K562 (cell line): ENCODE measurements around the gene RIPPLY3.
"Not testable (repeated sequence)": the region's sequence is repeated elsewhere in the genome, so short reads cannot be mapped to it uniquely, and the experiment has no call there.

ENCODE experiments used
- ZNF121 ChIP-seq: sonication (generic); formaldehyde crosslinking; conservative IDR thresholded peaks from 2 replicates; pipeline ENCODE4 v1.8.0; 2022; ENCODE audit warnings: missing genetic modification reagents
- ZNF174 ChIP-seq: fragments of 250-450 bp; sonication (Bioruptor Pico); IDR thresholded peaks from 2 replicates; pipeline ENCODE4 v1.4.0; 2020; ENCODE audit warnings: mild to moderate bottlenecking
- TF ChIP-seq, protein P1 (sequence below): sonication (generic); formaldehyde crosslinking; IDR thresholded peaks from 2 replicates; pipeline ENCODE4 v1.8.0; 2022; ENCODE audit warnings: missing genetic modification reagents, mild to moderate bottlenecking, moderate library complexity, borderline replicate concordance
- TF ChIP-seq, protein P2 (sequence below): conservative IDR thresholded peaks from 2 replicates; pipeline ENCODE4 v1.6.1; 2011; ENCODE audit warnings: low read depth, mild to moderate bottlenecking, low read length; ENCODE audit not compliant: control insufficient read depth

DNA sequence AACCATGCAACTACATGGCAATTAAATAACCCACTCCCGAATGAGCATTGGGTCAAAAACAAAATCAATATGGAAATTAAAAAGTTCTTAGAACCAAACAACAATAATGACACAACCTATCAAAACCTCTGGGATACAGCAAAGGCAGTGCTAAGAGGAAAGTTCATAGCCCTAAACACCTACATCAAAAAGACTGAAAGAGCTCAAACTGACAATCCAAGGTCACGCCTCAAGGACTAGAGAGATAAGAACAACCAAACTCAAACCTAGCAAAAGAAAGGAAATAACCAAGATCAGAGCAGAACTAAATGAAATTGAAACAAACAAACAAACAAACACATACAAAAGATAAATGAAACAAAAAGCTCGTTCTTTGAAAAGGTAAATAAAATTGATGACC, 43.2 kb downstream of the RIPPLY3 start:
- TF ChIP-seq, protein P1, sequence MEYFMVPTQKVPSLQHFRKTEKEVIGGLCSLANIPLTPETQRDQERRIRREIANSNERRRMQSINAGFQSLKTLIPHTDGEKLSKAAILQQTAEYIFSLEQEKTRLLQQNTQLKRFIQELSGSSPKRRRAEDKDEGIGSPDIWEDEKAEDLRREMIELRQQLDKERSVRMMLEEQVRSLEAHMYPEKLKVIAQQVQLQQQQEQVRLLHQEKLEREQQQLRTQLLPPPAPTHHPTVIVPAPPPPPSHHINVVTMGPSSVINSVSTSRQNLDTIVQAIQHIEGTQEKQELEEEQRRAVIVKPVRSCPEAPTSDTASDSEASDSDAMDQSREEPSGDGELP, result not testable (repeated sequence)
- TF ChIP-seq ZNF174, ZNF121 (CRISPR knock-in tag): not testable (repeated sequence)
- TF ChIP-seq, protein P2, sequence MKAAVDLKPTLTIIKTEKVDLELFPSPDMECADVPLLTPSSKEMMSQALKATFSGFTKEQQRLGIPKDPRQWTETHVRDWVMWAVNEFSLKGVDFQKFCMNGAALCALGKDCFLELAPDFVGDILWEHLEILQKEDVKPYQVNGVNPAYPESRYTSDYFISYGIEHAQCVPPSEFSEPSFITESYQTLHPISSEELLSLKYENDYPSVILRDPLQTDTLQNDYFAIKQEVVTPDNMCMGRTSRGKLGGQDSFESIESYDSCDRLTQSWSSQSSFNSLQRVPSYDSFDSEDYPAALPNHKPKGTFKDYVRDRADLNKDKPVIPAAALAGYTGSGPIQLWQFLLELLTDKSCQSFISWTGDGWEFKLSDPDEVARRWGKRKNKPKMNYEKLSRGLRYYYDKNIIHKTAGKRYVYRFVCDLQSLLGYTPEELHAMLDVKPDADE, result not testable (repeated sequence)
